Gastrocnemius medialis (tissue), 4 donors: ENCODE results near the gene TNS4. TPM values are rescaled to one million over a fixed set of nuclear protein-coding genes. Genes with fewer than 3 reads are reported as not detected.

Experiments
- ATAC-seq, 2 donors: fragments of 150-250 bp; one replicate each; pipeline ENCODE4 v1.9.1; 2016
- DNase-seq, 2 donors: peaks; one replicate each; pipeline ENCODE4 v3.0.0-alpha.2; 2019
- H3K27ac ChIP-seq, 4 donors: fragments of 200-600 bp; sonication (generic); 1 replicate in 1 of 4; 2 replicates in 3 of 4; pipeline ENCODE4 v1.5.1; 2016 to 2018; ENCODE audit warnings: mild to moderate bottlenecking in 2 of 4, moderate library complexity in 1 of 4
- H3K27me3 ChIP-seq, 3 donors: fragments of 200-600 bp; sonication (generic) in 2 of 3; 1 replicate in 1 of 3; 2 replicates in 2 of 3; pipeline versions ENCODE4 v1.5.1 to v1.6.0; 2016 to 2019; ENCODE audit warnings: mild to moderate bottlenecking in 1 of 3, moderate library complexity in 1 of 3
- H3K36me3 ChIP-seq, 2 donors: fragments of 200-600 bp; sonication (generic) in 1 of 2; one replicate each; pipeline ENCODE4 v1.5.1; 2017 to 2018
- H3K4me1 ChIP-seq, 2 donors: fragments of 200-600 bp; sonication (generic) in 1 of 2; one replicate each; pipeline ENCODE4 v1.5.1; 2016 to 2017; ENCODE audit warnings: mild to moderate bottlenecking in 2 of 2
- H3K4me3 ChIP-seq, 4 donors: fragments of 200-600 bp; sonication (generic) in 3 of 4; 1 replicate in 1 of 4; 2 replicates in 3 of 4; pipeline ENCODE4 v1.5.1; 2016 to 2019; ENCODE audit warnings: mild to moderate bottlenecking in 2 of 4
- H3K9me3 ChIP-seq, 3 donors: fragments of 200-600 bp; sonication (generic) in 2 of 3; 1 replicate in 1 of 3; 2 replicates in 2 of 3; pipeline ENCODE4 v1.5.1; 2016 to 2019
- POLR2A ChIP-seq, 2 donors: fragments of 450-650 bp; IDR thresholded peaks; one replicate each; pipeline ENCODE4 v1.6.1; 2017; ENCODE audit warnings: antibody characterized with exemption in 2 of 2, mild to moderate bottlenecking in 2 of 2, moderate library complexity in 2 of 2
- in situ Hi-C, 4 donors: fragments of 200-750 bp; cut with MboI; loops; one replicate each; pipeline versions ENCODE4 v1.15.0 to v1.8.0; 2017; ENCODE audit warnings: low sequenced_read_pairs in 4 of 4
- intact Hi-C: fragments of 100-400 bp; cut with DNase I; formaldehyde crosslinking; loops from one replicate; pipeline ENCODE4 v1.15.1; 2023; ENCODE audit warnings: low total_unique reads
- total RNA-seq, 4 donors: library from RNA; depleted of rRNA; stranded (reverse); fragments of >200 nt; gene quantifications; one replicate each; pipeline versions ENCODE4 v1.1.0 to v1.2.3, GENCODE V29; 2016
- TF ChIP-seq, protein P1 (sequence below), 5 experiments: fragments of 450-650 bp in 3 of 5; fragments of 200-600 bp in 2 of 5; sonication (generic) in 2 of 5; IDR thresholded peaks in 4 of 5; conservative IDR thresholded peaks in 1 of 5; 1 replicate in 4 of 5; 2 replicates in 1 of 5; pipeline ENCODE4 v1.5.1; 2016 to 2019; ENCODE audit warnings: antibody characterized with exemption in 5 of 5, mild to moderate bottlenecking in 3 of 5, moderate library complexity in 3 of 5

Gene TNS4
- total RNA-seq, 4 donors from 2014 or later: 0.18 TPM; not detected in 3

GRCh38 chr17:40430272-40431230 is 70.9 kb downstream of the TNS4 start:
- H3K27me3 ChIP-seq: no peaks in the 10 kb centered on the region
- in situ Hi-C loops: loop anchor here in 1 of 4 donors (25.0 kb wide), 1 partner anchor 107 kb away; no protein-coding TSS in a partner anchor
- intact Hi-C loops: loop anchor here (5.0 kb wide), 1 partner anchor 68 kb away; the partner anchor contains the start of gene GJD3
- no peak overlapping the region for H3K4me3 ChIP-seq
- no peaks in the 10 kb centered on the region for H3K36me3 ChIP-seq
- peaks cover 0 to 8% of the 10 kb centered on the region in 2 donors for H3K4me1 ChIP-seq
- TF ChIP-seq, protein P1, sequence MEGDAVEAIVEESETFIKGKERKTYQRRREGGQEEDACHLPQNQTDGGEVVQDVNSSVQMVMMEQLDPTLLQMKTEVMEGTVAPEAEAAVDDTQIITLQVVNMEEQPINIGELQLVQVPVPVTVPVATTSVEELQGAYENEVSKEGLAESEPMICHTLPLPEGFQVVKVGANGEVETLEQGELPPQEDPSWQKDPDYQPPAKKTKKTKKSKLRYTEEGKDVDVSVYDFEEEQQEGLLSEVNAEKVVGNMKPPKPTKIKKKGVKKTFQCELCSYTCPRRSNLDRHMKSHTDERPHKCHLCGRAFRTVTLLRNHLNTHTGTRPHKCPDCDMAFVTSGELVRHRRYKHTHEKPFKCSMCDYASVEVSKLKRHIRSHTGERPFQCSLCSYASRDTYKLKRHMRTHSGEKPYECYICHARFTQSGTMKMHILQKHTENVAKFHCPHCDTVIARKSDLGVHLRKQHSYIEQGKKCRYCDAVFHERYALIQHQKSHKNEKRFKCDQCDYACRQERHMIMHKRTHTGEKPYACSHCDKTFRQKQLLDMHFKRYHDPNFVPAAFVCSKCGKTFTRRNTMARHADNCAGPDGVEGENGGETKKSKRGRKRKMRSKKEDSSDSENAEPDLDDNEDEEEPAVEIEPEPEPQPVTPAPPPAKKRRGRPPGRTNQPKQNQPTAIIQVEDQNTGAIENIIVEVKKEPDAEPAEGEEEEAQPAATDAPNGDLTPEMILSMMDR (IDR thresholded peaks at IDR 0.05 in 4 of 5, conservative IDR thresholded peaks at IDR 0.05 in 1 of 5): no peak
- no peak for TF ChIP-seq POLR2A (IDR thresholded peaks at IDR 0.05)
- ATAC-seq (no peak), DNase-seq (no peak)
- H3K9me3 ChIP-seq: no peaks in the 10 kb centered on the region
- H3K27ac ChIP-seq: no peak overlapping the region

DNA sequence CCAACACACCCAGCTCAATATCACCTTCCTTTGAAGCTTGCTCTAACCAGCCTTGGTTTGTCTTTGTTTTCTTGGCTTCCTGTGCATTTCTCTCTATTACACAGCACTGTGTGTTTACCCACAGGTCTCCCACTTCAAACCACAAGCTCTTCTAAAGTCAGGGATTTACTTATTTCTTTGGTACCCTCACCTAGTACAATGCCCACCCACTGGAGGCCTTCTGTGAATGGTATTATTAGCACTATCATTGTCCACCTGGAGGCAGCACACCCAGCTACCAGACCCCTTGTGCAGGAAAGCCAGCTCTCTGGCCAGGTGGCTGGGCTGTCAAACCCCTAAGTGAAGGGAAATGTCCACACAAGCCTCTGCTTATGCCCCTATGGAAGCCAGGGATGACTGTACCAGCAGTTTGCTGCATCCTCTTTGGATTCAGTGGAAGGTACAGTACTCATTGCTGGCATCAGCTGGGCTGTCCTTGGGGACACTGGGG is 74.4 kb downstream of the TNS4 start:
- TF ChIP-seq, protein P1 (IDR thresholded peaks at IDR 0.05 in 4 of 5, conservative IDR thresholded peaks at IDR 0.05 in 1 of 5): no peak
- no peak for TF ChIP-seq POLR2A (IDR thresholded peaks at IDR 0.05)
- Histone ChIP-seq H3K4me1 (peaks cover 6 to 8% of the 10 kb centered on the region in 2 donors), H3K27ac (no peak overlapping the region), H3K9me3 (no peaks in the 10 kb centered on the region), H3K4me3 (no peak overlapping the region), H3K36me3 (no peaks in the 10 kb centered on the region), H3K27me3 (no peaks in the 10 kb centered on the region)
- no peak for DNase-seq
- in situ Hi-C loops: loop anchor here in 1 of 4 donors (25.0 kb wide), 1 partner anchor 110 kb away; no protein-coding TSS in a partner anchor
- ATAC-seq: no peak
- intact Hi-C loops: no loop called here

Other genes starting within 250 kb of the TNS4 start
- under 1 TPM in 3 of 4 donors, not detected in 1; 0.27 to 0.75 (median 0.66) TPM for gene CDC6, start 213.7 kb downstream of the TNS4 start, total RNA-seq
- 10 to 100 TPM; 20.3 to 67.0 (median 48.4) TPM for gene RARA, start 192.4 kb downstream of the TNS4 start, total RNA-seq
- gene GJD3, start 136.9 kb downstream of the TNS4 start, total RNA-seq: 1 to 10 TPM in 1 of 4 donors, under 1 TPM in 1, not detected in 2; 0.98 to 1.2 TPM
- 1 to 10 TPM in 2 of 4 donors, under 1 TPM in 2; 0.26 to 1.6 (median 1.0) TPM for gene TOP2A, start 83.7 kb downstream of the TNS4 start, total RNA-seq
- gene IGFBP4, start 58.2 kb downstream of the TNS4 start, total RNA-seq: 10 to 100 TPM; 14.5 to 56.8 (median 36.5) TPM
- gene CCR7, start 63.8 kb upstream of the TNS4 start, total RNA-seq: under 1 TPM in 1 of 4 donors, not detected in 3; 0.11 TPM
- 10 to 100 TPM; 48.0 to 74.7 (median 64.5) TPM for gene SMARCE1, start 146.2 kb upstream of the TNS4 start, total RNA-seq
- gene KRT222, start 163.6 kb upstream of the TNS4 start, total RNA-seq: not detected
- not detected for gene KRT24, start 202.1 kb upstream of the TNS4 start, total RNA-seq